A673 (cell line): ENCODE results near the gene IFI16.

ENCODE experiments used
- EZH2 ChIP-seq: fragments of 200-600 bp; sonication (generic); IDR thresholded peaks from 2 replicates; pipeline ENCODE4 v1.6.1; 2017; ENCODE audit warnings: borderline replicate concordance, low read depth, mild to moderate bottlenecking, mixed read lengths, antibody characterized with exemption, low read length; ENCODE audit not compliant: poor library complexity, severe bottlenecking
- TF ChIP-seq, protein P1 (sequence below): fragments of 300-800, 200-600 bp; sonication (generic); conservative IDR thresholded peaks from 2 replicates; pipeline ENCODE4 v1.5.1; 2017; ENCODE audit warnings: low read depth, mild to moderate bottlenecking, antibody characterized with exemption, low read length, moderate library complexity, mixed read lengths

DNA sequence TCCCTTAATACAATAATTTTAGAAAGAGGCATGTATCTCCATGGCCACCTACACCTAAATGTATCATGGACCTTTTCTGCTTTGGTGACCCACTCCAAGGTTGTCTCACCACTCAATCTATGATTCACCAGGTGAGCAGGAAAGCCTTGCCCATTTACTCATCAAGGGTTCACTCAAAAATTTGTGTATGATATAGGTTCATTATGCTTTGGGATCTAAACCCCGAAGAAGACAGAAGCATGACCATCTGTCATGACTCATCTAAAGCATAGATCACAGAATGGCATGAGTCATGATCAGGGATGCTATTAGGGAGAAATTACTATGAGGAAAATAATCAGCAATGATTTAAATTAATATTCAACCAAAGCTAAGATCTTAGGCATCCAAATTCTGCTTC, 39.9 kb upstream of the IFI16 start:
- TF ChIP-seq, protein P1, sequence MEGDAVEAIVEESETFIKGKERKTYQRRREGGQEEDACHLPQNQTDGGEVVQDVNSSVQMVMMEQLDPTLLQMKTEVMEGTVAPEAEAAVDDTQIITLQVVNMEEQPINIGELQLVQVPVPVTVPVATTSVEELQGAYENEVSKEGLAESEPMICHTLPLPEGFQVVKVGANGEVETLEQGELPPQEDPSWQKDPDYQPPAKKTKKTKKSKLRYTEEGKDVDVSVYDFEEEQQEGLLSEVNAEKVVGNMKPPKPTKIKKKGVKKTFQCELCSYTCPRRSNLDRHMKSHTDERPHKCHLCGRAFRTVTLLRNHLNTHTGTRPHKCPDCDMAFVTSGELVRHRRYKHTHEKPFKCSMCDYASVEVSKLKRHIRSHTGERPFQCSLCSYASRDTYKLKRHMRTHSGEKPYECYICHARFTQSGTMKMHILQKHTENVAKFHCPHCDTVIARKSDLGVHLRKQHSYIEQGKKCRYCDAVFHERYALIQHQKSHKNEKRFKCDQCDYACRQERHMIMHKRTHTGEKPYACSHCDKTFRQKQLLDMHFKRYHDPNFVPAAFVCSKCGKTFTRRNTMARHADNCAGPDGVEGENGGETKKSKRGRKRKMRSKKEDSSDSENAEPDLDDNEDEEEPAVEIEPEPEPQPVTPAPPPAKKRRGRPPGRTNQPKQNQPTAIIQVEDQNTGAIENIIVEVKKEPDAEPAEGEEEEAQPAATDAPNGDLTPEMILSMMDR: no peak
- TF ChIP-seq EZH2: no peak
